Esophagus squamous epithelium (tissue), 4 donors: ENCODE results near the gene FHAD1.

Experiments
- CTCF ChIP-seq, 6 experiments: fragments of 450-650 bp in 4 of 6; fragments of 200-600 bp in 2 of 6; sonication (generic) in 2 of 6; IDR thresholded peaks; one replicate each; pipeline ENCODE4 v1.5.1; 2016 to 2019; ENCODE audit warnings: antibody characterized with exemption in 6 of 6, mild to moderate bottlenecking in 4 of 6, moderate library complexity in 4 of 6
- POLR2A ChIP-seq, 4 donors: fragments of 450-650 bp; IDR thresholded peaks; one replicate each; pipeline ENCODE4 v1.6.1; 2017; ENCODE audit warnings: antibody characterized with exemption in 4 of 4, mild to moderate bottlenecking in 4 of 4, moderate library complexity in 3 of 4

- TF ChIP-seq CTCF (IDR thresholded peaks at IDR 0.05), result no peak
- TF ChIP-seq POLR2A (IDR thresholded peaks at IDR 0.05), result no peak
Measured at GRCh38 chr1:15258833-15259621, 12.0 kb downstream of the FHAD1 start.
